GM19324 (cell line): ENCODE results near the gene TTC28.

ENCODE experiments used
- ATAC-seq: cut with Tn5 transposase; IDR thresholded peaks from one replicate; pipeline ENCODE4 v1.9.1; 2021; ENCODE audit warnings: mild to moderate bottlenecking, moderate library complexity; ENCODE audit not compliant: unreplicated experiment, low FRiP score

Gene TTC28

GRCh38 chr22:28417431-28417830, 262.2 kb downstream of the TTC28 start:
- no peak for ATAC-seq

- no peak for ATAC-seq
These were observed 264.7 kb downstream of the TTC28 start for GRCh38 chr22:28414913-28415312.

GRCh38 chr22:28413612-28414399, 265.8 kb downstream of the TTC28 start:
- no peak for ATAC-seq

- no peak for ATAC-seq
These were observed 267.5 kb downstream of the TTC28 start for GRCh38 chr22:28412109-28412508.

- no peak for ATAC-seq
These were observed 268.5 kb downstream of the TTC28 start for GRCh38 chr22:28411125-28411524.

- no peak for ATAC-seq
These were observed 269.4 kb downstream of the TTC28 start for GRCh38 chr22:28410050-28410816.

GRCh38 chr22:28408709-28409108, 270.9 kb downstream of the TTC28 start:
- no peak for ATAC-seq

- ATAC-seq = no peak
These were observed 272.0 kb downstream of the TTC28 start for GRCh38 chr22:28407645-28408044.

GRCh38 chr22:28406246-28406645, 273.4 kb downstream of the TTC28 start:
- ATAC-seq = no peak

GRCh38 chr22:28405588-28405987, 274.1 kb downstream of the TTC28 start:
- ATAC-seq = no peak

- ATAC-seq = no peak
These were observed 277.1 kb downstream of the TTC28 start for GRCh38 chr22:28402539-28402938.

- ATAC-seq = no peak
These were observed 277.6 kb downstream of the TTC28 start for GRCh38 chr22:28402060-28402459.

- no peak for ATAC-seq
These were observed 280.7 kb downstream of the TTC28 start for GRCh38 chr22:28398981-28399380.

GRCh38 chr22:28398355-28398754, 281.3 kb downstream of the TTC28 start:
- no peak for ATAC-seq

GRCh38 chr22:28397306-28397705, 282.3 kb downstream of the TTC28 start:
- no peak for ATAC-seq

GRCh38 chr22:28395920-28396753, 283.5 kb downstream of the TTC28 start:
- no peak for ATAC-seq

- ATAC-seq = no peak
These were observed 284.1 kb downstream of the TTC28 start for GRCh38 chr22:28395520-28395919.

- no peak for ATAC-seq
These were observed 285.0 kb downstream of the TTC28 start for GRCh38 chr22:28394513-28395110.

GRCh38 chr22:28381429-28382167, 298.0 kb downstream of the TTC28 start:
- ATAC-seq = no peak

- no peak for ATAC-seq
These were observed 299.7 kb downstream of the TTC28 start for GRCh38 chr22:28379951-28380350.
